GM13976 (cell line): Measurements from ENCODE around the gene GPALPP1.
A peak's percentile ranks its signal among the peaks of the same experiment; 100 is the strongest.

Experiments used
- DNase-seq: peaks from one replicate; pipeline ENCODE4 v3.0.0; 2012; ENCODE audit warnings: low spot score
- CTCF ChIP-seq: IDR thresholded peaks from 2 replicates; pipeline ENCODE4 v1.5.1; 2012; ENCODE audit warnings: borderline replicate concordance, mild to moderate bottlenecking; ENCODE audit not compliant: insufficient read depth; ENCODE audit errors: extremely low read depth, missing control alignments, control extremely low read depth
- in situ Hi-C: fragments of 300-500 bp; cut with MboI; formaldehyde crosslinking; loops from one replicate; pipeline ENCODE4 v1.12.0; 2022; ENCODE audit warnings: low sequenced_read_pairs, mixed read lengths, inconsistent platforms; ENCODE audit not compliant: unreplicated experiment

Gene GPALPP1

GRCh38 chr13:44967704-44968433 lies 21.5 kb upstream of the GPALPP1 start:
- in situ Hi-C loops = loop anchor here (10.0 kb wide), 1 partner anchor 483 kb away; no protein-coding TSS in a partner anchor
- no peak for DNase-seq
- TF ChIP-seq CTCF = no peak

- no peak for TF ChIP-seq CTCF
- no peak for DNase-seq
- in situ Hi-C loops = loop anchor here (10.0 kb wide), 1 partner anchor 484 kb away; no protein-coding TSS in a partner anchor
Measured at GRCh38 chr13:44968434-44968815, 20.9 kb upstream of the GPALPP1 start.

GRCh38 chr13:44969551-44970484 lies 19.5 kb upstream of the GPALPP1 start:
- in situ Hi-C loops = loop anchor here (10.0 kb wide), 1 partner anchor 485 kb away; no protein-coding TSS in a partner anchor
- DNase-seq = peak; percentile 32
- TF ChIP-seq CTCF = peak; percentile 58

GRCh38 chr13:44971656-44972595 lies 17.4 kb upstream of the GPALPP1 start:
- in situ Hi-C loops = no loop called here
- DNase-seq = no peak
- no peak for TF ChIP-seq CTCF

GRCh38 chr13:44972956-44973581 lies 16.3 kb upstream of the GPALPP1 start:
- DNase-seq = no peak
- in situ Hi-C loops = no loop called here
- TF ChIP-seq CTCF = no peak
